PC-9 (cell line): ENCODE data around the gene ZDHHC14.

ENCODE experiments used
- EZH2 ChIP-seq: fragments of 200-600 bp; sonication (generic); IDR thresholded peaks from 2 replicates; pipeline ENCODE4 v1.8.0; 2017; ENCODE audit warnings: antibody characterized with exemption, low read depth
- TF ChIP-seq, protein P1 (sequence below): fragments of 200-600 bp; sonication (generic); conservative IDR thresholded peaks from 2 replicates; pipeline ENCODE4 v1.6.1; 2017; ENCODE audit warnings: mixed run types, antibody characterized with exemption, mild to moderate bottlenecking, moderate library complexity

DNA sequence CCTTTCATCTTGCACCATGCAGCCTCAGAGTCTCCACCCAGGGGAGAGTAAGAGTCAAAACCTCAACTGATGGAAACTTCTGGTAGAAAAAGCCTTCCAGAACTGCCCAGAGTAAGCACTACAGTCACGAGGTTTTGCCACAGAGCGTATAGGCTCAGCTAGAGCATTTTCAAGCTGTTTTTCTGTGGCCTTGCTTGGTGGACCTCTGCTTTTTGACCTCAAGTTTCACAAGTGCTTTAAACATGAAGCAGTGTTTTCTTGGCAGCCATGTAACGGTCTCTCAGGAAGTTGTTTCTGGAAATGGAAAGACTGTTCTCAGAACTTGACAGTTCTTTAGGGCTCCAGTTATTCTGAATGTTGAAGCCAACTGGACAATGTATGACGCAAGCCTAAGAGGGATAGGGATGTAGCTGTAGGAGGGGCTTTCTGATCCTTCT is 146.5 kb downstream of the ZDHHC14 start:
- TF ChIP-seq, protein P1, sequence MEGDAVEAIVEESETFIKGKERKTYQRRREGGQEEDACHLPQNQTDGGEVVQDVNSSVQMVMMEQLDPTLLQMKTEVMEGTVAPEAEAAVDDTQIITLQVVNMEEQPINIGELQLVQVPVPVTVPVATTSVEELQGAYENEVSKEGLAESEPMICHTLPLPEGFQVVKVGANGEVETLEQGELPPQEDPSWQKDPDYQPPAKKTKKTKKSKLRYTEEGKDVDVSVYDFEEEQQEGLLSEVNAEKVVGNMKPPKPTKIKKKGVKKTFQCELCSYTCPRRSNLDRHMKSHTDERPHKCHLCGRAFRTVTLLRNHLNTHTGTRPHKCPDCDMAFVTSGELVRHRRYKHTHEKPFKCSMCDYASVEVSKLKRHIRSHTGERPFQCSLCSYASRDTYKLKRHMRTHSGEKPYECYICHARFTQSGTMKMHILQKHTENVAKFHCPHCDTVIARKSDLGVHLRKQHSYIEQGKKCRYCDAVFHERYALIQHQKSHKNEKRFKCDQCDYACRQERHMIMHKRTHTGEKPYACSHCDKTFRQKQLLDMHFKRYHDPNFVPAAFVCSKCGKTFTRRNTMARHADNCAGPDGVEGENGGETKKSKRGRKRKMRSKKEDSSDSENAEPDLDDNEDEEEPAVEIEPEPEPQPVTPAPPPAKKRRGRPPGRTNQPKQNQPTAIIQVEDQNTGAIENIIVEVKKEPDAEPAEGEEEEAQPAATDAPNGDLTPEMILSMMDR = no peak
- TF ChIP-seq EZH2 = no peak
